Astrocyte (in vitro differentiated cells and primary cell): ENCODE measurements around the gene SFSWAP. TPM values are rescaled to one million over a fixed set of nuclear protein-coding genes. Genes with fewer than 3 reads are reported as not detected.

Experiments
- DNase-seq: peaks from one replicate; pipeline ENCODE4 v3.0.0-alpha.2; 2010; ENCODE audit warnings: low read depth
- FAIRE-seq: peaks from 2 replicates; lab custom pipeline; 2011; peaks lifted over from hg19 to GRCh38; lab: Jason Lieb, UNC
- H2AFZ ChIP-seq: 2 replicates; pipeline ENCODE4 v1.6.0; 2012; ENCODE audit warnings: low read depth, low read length, inconsistent platforms
- H3K27ac ChIP-seq: 2 replicates; pipeline ENCODE4 v1.5.1; 2011; ENCODE audit warnings: low read depth, low read length, inconsistent platforms
- H3K27me3 ChIP-seq: 2 replicates; pipeline ENCODE4 v1.6.0; 2011; ENCODE audit warnings: low read length, inconsistent platforms; ENCODE audit not compliant: insufficient read depth
- H3K36me3 ChIP-seq: 2 replicates; pipeline ENCODE4 v1.5.1; 2011; ENCODE audit warnings: low read length, inconsistent platforms; ENCODE audit not compliant: insufficient read depth
- H3K4me1 ChIP-seq: 2 replicates; pipeline ENCODE4 v1.5.1; 2011; ENCODE audit warnings: low read length, inconsistent platforms; ENCODE audit not compliant: insufficient read depth
- H3K4me2 ChIP-seq: 2 replicates; pipeline ENCODE4 v1.6.0; 2012; ENCODE audit warnings: low read length, inconsistent platforms
- H3K4me3 ChIP-seq: 2 replicates; pipeline ENCODE4 v1.5.1; 2011; ENCODE audit warnings: low read depth, mild to moderate bottlenecking, low read length, inconsistent platforms; ENCODE audit not compliant: insufficient read depth
- H3K79me2 ChIP-seq: 2 replicates; pipeline ENCODE4 v1.6.0; 2012; ENCODE audit warnings: mild to moderate bottlenecking, low read length, inconsistent platforms; ENCODE audit not compliant: insufficient read depth
- H3K9ac ChIP-seq: 2 replicates; pipeline ENCODE4 v1.6.0; 2012; ENCODE audit warnings: mild to moderate bottlenecking, low read length, inconsistent platforms
- H3K9me3 ChIP-seq: 2 replicates; pipeline ENCODE4 v1.5.1; 2012; ENCODE audit warnings: low read depth, mild to moderate bottlenecking, low read length, inconsistent platforms; ENCODE audit not compliant: insufficient read depth
- H4K20me1 ChIP-seq: 2 replicates; pipeline ENCODE4 v1.6.0; 2012; ENCODE audit warnings: low read length, inconsistent platforms; ENCODE audit not compliant: insufficient read depth
- H3K27ac Mint-ChIP-seq: one replicate; pipeline ENCODE4 v1.8.0; 2021; ENCODE audit warnings: mild to moderate bottlenecking, mixed read lengths; ENCODE audit not compliant: unreplicated experiment
- H3K27me3 Mint-ChIP-seq: one replicate; pipeline ENCODE4 v1.8.0; 2021; ENCODE audit warnings: low read depth, mixed read lengths; ENCODE audit not compliant: unreplicated experiment
- H3K36me3 Mint-ChIP-seq: one replicate; pipeline ENCODE4 v1.8.0; 2021; ENCODE audit warnings: low read depth, mixed read lengths; ENCODE audit not compliant: unreplicated experiment
- H3K4me1 Mint-ChIP-seq: one replicate; pipeline ENCODE4 v1.8.0; 2021; ENCODE audit warnings: low read depth, mixed read lengths; ENCODE audit not compliant: unreplicated experiment
- H3K4me3 Mint-ChIP-seq: one replicate; pipeline ENCODE4 v1.8.0; 2021; ENCODE audit warnings: mild to moderate bottlenecking, moderate library complexity, mixed read lengths; ENCODE audit not compliant: unreplicated experiment
- H3K9me3 Mint-ChIP-seq: one replicate; pipeline ENCODE4 v1.8.0; 2021; ENCODE audit warnings: mild to moderate bottlenecking, mixed read lengths; ENCODE audit not compliant: unreplicated experiment
- CTCF ChIP-seq: IDR thresholded peaks from 2 replicates; pipeline ENCODE4 v1.5.1; 2011; ENCODE audit warnings: low read depth, mild to moderate bottlenecking, inconsistent platforms, low read length, moderate library complexity; ENCODE audit not compliant: insufficient read depth
- EZH2 ChIP-seq: IDR thresholded peaks from 2 replicates; pipeline ENCODE4 v1.6.1; 2012; ENCODE audit warnings: mild to moderate bottlenecking, low read length, inconsistent platforms; ENCODE audit not compliant: insufficient read depth
- total RNA-seq: library from RNA; stranded (reverse); gene quantifications from 2 replicates; pipeline ENCODE4 v1.2.1, GENCODE V29; 2021

Gene SFSWAP
- total RNA-seq, 1 donor from 2014 or later: 35.7 TPM

GRCh38 chr12:131825146-131825892 is 114.4 kb downstream of the SFSWAP start:
- H3K4me3 ChIP-seq: peak overlapping the region; percentile 3

GRCh38 chr12:131826097-131826928 is 115.4 kb downstream of the SFSWAP start:
- DNase-seq (no peak), FAIRE-seq (no peak)
- Histone ChIP-seq H3K4me3 (no peak overlapping the region), H3K36me3 (no peaks in the 10 kb centered on the region), H3K4me1 (peaks cover 28% of the 10 kb centered on the region), H3K9me3 (no peaks in the 10 kb centered on the region), H3K4me2 (no peak overlapping the region), H3K79me2 (no peaks in the 10 kb centered on the region), H3K27ac (no peak overlapping the region), H3K9ac (no peak overlapping the region), H3K27me3 (no peaks in the 10 kb centered on the region), H4K20me1 (peaks cover 11% of the 10 kb centered on the region), H2AFZ (no peak overlapping the region)
- Mint-ChIP-seq H3K9me3 (no peaks in the 10 kb centered on the region), H3K4me1 (no peaks in the 10 kb centered on the region), H3K36me3 (no peaks in the 10 kb centered on the region), H3K27me3 (peaks cover 26% of the 10 kb centered on the region), H3K4me3 (no peak overlapping the region), H3K27ac (no peak overlapping the region)
- TF ChIP-seq CTCF (no peak), EZH2 (no peak)

More at GRCh38 chr12:131825146-131825892, 114.4 kb downstream of the SFSWAP start:
- Histone ChIP-seq H3K4me2 (peak overlapping the region; percentile 80), H3K4me1 (peaks cover 22% of the 10 kb centered on the region), H3K9ac (no peak overlapping the region), H4K20me1 (peaks cover 10% of the 10 kb centered on the region), H3K9me3 (no peaks in the 10 kb centered on the region), H3K27ac (no peak overlapping the region), H3K27me3 (no peaks in the 10 kb centered on the region), H2AFZ (no peak overlapping the region), H3K79me2 (no peaks in the 10 kb centered on the region), H3K36me3 (no peaks in the 10 kb centered on the region)
- DNase-seq (peak; percentile 69), FAIRE-seq (no peak)
- no peak for TF ChIP-seq CTCF
- TF ChIP-seq EZH2: no peak
- H3K9me3 Mint-ChIP-seq: no peaks in the 10 kb centered on the region
- no peaks in the 10 kb centered on the region for H3K36me3 Mint-ChIP-seq
- H3K27ac Mint-ChIP-seq: no peak overlapping the region
- H3K27me3 Mint-ChIP-seq: peaks cover 26% of the 10 kb centered on the region
- H3K4me1 Mint-ChIP-seq: no peaks in the 10 kb centered on the region
- H3K4me3 Mint-ChIP-seq: no peak overlapping the region
